NCI-H446 (cell line): ENCODE data around the gene VPS41.

ENCODE experiments used
- DNase-seq, 2 experiments: peaks; one replicate each; lab custom pipeline; 2025; lab: John Stamatoyannopoulos, UW

VPS41 gene

DNA sequence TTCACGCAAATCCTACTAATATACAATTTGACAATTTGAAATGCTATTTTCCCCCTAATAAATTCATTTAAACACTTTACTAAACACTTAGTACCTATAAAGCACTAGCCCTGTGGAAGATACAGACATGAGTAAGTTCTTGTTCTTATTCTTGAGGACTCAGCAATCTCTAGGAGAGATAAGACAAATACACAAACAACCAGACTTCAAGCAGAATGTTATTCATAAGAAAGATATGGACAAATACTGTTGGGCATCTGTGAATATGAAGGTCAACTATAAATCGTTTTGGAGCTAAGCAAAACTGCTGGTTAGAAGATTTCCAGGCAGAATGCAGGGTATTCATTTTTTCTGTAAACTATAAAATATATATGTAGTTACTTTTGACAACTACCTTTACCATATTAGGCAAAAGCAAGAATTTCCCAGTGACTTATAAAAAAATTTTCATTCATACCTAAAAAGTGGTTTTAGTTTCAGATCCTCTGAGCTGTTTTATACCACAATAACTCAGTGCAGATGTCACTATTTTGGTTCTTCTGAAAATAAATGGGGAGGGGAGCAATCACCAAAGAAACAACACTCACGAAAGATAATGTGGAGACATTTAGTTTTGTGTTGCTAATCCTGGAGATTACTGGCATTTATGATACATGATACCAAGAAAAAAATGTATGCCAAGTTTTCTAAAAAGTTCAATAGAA, 3.8 kb downstream of the VPS41 start:
- DNase-seq = no peak

DNA sequence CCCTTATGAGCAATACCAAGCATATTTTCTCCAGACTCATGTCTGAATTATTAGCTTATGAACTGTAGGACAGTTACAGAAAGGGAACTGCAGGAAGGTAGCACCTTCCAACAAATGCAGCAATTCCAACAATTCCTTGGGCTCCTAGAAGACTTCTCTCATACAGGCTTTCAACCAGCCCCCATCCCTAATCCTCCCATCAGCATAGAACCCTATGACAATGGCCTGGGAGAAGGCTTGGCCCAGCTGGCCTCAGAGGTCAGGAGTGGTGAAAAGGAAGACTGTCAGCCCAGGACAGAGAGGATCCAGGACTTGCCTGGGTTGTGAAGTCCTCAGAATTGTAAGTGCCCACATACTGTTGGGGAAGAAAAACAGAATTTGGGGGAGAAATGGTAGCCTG, 5.9 kb downstream of the VPS41 start:
- DNase-seq = no peak

DNA sequence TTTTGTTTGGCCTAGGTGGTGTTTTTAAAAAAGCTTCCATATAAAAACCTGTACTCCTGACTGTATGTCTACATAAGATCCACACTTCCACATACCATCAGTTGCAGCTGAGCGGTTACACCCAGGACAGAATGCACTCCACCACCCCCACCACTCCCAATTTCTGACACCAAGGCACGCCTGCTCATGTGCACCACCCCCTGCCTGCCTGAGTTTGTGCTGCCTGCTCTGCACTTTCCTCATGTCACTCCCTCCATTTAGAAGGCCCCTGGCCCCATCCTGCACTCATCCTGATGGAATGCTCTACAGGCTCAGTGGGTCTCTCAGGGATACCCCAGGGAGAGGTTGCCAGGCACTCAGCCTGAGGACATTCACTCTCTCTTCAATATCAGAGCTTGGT, 6.5 kb downstream of the VPS41 start:
- DNase-seq = no peak

DNA sequence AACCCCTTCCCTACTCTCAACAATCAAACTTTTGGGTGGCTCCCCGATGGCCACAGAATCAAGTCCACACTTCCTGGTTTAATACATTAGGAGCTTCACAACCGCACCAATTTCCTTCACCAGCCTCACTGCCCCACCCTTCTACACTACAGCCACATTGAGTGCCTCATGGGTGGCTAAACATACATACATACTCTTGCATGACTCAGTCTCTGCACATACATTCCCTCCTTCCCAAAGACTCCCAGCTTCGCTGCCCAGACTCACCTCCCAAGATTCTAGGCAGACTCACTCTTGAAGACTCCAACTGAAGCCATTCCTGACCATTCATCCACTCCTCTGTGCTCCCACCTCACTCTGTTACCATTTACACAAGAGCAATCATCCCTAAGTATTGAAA, 15.9 kb downstream of the VPS41 start:
- DNase-seq = no peak

DNA sequence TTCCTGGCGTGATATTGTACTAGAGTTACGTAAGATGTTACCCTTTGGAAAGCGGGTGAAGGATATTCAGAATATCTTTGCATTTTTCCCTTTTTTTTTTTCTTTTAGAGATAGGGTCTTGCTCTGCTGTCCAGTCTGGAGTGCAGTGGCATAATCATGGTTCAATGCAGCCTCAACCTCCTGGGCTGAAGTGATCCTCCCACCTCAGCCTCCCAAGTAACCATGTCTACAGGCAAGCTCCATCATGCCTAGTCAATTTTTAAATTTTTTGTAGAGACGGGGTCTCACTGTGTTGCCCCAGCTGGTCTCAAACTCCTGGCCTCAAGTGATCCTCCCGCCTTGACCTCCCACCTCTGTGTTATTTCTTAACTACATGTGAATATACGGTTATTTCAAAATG, 18.4 kb downstream of the VPS41 start:
- DNase-seq = no peak

DNA sequence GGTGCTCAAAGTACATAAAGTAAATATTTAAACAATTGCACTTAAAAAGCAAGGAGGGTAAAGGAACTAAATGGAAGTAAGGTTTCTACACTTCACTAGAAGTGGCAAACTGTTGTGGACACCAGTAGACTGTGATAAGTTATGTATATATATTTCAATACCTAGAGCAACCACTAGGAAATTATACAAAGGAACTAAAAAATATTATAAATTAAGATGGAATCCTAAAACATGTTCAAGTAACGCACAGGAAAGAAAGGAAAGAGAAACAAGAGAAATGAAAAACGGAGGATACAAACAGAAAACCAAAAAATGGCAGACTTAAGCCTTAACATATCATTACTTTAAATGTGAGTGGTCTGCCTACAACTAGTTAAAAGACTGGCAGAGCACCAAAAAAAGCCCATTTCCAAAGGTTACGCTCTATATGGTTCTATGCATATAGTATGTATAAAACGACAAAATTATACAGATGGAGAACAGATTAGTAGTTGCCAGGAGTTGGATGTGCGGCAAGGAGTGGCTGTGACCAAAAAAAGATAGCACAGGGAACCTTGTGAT, 19.0 kb downstream of the VPS41 start:
- no peak for DNase-seq

DNA sequence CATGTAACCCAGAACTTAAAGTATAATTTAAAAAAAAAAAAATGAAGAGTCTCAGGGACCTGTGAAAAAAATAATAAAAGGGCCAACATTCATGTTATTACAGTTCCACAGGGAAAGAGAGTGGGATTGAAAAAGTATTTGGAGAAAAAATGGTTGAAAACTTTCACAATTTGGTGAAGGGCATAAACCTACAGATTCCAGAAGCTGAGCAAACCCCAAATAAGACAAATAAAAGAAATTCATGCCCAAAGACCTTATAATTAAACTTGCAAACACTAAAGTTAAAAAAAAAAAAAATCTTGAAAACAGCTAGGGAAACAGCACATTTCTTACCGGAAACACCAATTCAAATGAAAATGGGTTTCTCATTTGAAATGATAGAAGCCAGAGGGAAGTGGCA, 19.9 kb downstream of the VPS41 start:
- DNase-seq = no peak

DNA sequence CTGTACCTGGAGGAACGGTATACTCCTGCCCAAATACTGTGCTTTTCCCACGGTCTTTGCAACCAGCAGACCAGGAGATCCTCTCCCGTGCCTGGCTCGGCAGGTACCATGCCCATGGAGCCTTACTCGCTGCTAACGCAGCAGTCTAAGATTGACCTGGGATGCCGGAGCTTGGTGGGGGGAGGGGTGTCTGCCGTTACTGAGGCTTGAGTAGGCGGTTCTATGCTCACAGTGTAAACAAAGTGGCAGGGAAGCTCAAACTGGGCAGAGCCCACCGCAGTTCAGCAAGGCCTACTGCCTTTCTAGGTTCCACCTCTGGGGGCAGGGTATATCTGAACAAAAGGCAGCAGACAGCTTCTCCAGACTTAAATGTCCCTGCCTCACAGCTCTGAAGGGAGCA, 22.7 kb downstream of the VPS41 start:
- no peak for DNase-seq

DNA sequence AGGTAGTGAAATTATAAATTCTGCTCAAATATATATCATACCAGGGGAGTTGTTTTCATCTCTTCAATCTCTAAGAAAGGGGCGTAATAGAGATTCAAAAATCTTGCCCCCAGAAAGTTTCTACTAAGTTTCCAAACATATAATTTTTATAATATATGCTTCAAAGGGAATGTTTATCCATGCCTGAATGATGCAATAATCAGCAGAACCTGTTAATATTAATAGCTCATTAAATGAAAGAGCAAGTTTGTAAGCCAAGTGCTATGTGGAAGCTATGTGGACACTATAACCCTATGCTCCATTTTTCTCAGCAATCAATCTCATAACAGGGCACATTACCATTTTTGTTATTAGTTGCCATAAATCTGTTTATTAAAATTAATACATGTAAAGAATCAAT, 25.3 kb downstream of the VPS41 start:
- no peak for DNase-seq

DNA sequence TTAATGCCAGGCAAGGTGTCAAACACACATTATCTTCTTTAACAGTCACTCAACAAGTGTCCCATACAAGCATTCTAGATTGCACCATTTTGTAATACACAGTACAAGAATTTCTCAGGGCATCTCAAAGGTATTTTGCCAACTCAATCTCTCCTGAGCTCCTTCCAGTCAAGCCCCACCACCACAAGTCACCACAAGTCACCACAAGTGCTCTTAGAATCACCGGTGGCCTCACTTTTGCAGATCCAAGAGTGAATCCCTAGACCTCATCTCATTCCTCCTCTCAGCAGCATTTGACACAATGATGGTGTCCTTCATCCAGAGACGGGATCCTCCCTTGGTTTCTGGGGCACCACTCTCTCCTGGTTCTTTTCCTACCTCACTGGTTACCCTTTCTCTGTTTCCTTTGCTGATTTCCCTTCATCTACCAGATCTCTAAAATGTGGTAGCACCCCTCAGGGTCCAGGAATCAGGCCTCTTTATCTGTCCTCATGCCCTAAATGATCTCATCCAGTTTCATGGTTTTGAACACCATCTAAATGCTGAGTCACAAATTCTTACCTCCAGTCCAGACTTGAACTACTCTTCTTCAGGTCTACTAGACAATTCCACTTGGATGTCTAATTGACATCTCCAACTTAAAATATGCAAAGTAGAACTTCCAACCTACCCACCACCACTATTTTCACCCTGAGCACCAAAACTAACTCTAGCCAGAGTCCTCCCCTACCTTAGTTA, 26.9 kb downstream of the VPS41 start:
- no peak for DNase-seq

DNA sequence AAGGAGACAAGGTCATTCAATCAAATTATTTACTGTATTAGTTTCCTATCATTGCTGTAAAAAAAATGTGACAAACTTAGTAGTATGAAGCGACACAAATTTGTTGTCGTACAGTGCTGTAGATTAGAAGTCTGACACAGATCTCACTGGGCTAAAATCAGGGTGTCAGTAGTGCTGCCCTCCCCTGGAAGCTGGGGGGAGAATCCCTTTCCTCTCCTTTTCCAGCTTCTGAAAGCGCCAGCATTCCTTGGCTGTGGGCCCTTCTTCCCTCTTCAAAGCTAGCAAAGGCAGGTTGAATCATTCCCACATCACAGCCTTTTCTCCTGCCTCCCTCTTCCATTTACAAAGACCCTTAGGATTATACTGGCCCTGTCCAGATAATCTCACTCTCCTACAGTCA, 28.0 kb downstream of the VPS41 start:
- no peak for DNase-seq

DNA sequence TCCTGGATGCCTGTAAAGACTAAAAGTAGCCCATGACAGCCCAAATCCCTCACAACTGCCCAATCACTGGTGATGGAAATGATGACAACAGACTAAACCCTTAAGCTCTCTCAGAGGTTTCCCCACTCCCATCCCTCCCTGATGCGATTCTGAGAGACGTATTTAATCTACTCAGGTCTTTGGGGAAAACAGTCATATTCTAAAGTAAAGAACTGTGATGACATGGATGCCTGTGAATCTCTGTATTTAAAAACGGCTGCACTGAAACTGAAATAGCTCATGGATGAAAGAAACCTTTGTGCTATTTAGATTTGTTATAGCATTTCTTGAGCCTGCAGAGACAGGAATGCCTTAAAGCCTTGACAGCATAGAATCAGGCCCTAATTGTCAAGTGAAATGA, 28.5 kb downstream of the VPS41 start:
- DNase-seq = no peak

DNA sequence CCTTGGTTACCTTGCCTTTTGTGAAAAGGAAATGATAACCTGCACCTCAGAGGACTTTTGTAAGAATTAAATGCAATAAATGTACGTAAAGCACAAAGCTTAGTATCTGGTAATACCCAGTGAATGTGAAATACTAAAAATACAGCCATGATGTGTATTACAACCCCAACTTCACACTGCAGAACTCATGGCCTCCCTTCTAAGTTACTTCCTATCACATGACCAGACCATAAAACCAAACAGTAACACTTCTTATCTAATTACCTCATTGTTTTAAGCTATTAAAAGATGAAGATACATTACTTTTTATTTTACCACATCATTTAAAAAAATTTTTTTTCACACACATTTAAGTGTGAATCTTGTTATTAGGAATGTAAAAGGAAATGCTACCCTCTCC, 29.0 kb downstream of the VPS41 start:
- DNase-seq = no peak

DNA sequence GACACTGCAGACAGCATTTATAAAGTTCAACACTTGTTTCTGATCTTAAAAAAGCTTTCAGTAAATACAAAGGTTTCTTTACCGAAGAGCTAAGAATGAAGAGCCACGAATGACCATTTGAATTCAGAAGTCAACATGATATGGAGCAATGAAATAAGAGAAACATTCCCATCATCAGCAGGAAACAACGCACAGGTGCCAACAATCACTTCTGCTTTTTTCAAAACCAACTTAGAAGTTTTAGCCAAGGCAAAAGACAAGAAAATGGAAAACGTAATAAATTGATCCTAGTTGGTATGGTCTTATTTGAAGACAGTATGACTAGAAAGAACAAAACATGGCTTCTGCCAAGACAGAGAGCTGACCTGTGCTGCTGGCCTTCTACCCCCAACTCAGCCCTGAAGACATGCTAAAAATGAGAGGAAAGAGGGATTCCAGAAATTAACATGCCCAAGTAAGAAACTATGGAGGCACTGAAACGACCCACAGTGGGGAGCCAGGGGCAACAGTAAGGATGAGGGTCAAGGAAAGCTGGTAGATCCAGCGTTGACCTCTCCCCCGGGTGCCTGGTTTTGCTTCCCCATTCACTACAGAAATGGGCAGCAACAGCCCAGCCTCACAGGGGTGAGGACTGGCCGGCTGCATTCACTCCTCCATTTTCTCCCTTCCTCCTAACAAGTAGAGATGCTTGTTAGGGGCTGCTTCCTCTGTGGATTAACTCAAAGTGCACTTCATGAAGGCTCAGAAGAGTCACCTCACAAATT, 30.1 kb downstream of the VPS41 start:
- DNase-seq = no peak

DNA sequence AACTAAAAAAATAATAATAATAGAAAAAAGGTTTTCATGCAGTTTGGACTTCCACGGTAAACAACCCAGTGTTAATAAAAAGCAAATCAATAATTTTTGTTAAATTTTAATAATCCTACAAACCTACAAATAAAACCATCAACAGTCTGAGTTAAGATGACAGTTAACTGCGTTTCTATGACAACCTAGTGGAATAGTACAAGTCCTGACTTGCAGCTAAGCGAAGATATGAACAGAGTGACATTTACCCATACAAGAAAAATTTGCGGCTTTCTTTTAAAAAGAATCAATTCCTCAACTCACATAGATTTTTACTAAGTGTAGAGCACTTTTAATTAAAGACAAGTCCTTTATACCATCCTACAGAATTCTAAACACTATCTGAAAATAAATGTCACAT, 35.6 kb downstream of the VPS41 start:
- no peak for DNase-seq

DNA sequence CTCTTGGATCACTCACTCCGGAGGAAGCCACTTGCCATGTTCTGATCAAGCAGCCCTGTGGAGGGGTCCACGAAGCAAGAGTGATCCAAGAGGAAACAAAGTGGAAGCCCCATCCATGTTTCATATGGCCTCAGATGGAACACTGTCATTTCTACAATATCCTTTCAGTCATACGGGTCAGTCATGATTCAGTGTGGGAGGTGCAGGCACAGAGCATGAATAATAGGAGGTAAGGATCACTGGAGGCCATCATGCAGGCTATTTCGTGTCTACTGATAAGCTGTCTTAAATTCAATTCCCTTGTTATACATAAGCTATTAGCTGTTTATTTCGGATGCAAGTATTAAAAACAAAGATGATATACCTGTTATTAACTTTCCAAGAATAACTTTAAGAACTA, 36.8 kb downstream of the VPS41 start:
- no peak for DNase-seq

DNA sequence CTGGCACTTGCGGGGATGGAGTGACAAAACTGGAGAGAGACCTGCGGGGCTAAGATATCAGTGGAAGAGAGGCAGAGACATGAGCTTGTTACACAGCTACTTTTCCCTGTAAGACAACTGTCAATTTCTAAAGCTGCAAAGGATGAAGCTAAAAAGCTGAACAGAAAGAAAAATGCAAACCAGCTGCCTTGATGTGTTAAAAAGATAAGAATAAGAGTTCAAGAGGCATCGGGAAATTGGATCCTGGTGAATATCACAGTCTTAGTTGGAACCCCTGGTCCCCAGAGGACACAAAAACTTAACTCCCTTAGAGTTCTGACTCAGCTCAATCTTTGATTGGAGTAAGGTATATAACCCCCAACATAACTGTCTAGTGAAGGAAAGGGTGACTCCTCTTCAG, 38.8 kb downstream of the VPS41 start:
- DNase-seq = no peak

DNA sequence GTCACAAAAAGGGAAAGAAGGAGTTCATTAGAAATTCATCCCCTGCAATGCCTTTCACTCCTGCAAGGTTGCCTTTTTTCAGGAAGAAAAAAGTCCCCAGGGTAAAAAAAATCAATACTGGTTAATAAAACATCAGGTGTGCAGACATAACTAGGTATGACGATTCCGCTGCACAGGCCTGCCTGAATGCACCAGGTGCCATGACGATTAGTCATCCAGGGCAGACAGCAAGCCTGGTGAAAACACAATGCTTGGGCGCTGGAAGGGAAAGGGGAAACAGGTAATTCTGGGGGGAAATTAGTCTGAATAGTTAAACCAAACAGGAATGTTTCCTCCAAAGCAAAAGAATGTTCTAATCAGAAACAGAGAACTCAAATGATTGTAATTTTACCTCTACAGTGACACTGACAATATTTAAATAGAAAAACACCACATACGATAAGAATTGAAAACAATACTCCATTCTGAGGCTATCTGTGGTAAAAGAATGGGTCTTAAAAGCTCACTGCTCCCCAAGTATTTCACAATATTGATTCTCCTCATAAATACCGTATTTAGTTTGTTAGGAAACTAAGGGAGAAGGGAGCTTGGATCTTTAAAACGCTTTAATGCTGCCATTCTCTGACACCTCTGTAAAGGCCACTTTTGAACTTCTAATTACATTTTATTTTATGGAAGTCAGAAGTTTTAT, 45.2 kb downstream of the VPS41 start:
- no peak for DNase-seq

DNA sequence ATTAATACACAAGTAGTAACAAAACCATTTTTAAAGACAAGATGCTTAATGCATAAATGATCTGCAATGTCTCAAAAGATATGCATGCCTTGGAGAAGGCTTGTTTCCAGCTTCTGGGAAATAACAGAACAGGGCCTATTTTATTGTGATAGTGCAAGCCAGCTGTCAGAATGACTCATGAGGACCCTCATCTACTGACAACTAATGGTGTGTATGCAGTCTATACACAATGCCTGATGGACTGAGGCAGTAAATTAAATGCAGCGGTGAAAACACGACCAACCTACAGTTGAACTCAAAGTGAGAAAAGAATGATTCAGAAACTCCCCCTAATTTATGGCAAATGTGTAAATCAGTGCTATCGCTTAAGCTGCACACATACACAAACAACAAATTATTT, 46.3 kb downstream of the VPS41 start:
- DNase-seq = no peak

DNA sequence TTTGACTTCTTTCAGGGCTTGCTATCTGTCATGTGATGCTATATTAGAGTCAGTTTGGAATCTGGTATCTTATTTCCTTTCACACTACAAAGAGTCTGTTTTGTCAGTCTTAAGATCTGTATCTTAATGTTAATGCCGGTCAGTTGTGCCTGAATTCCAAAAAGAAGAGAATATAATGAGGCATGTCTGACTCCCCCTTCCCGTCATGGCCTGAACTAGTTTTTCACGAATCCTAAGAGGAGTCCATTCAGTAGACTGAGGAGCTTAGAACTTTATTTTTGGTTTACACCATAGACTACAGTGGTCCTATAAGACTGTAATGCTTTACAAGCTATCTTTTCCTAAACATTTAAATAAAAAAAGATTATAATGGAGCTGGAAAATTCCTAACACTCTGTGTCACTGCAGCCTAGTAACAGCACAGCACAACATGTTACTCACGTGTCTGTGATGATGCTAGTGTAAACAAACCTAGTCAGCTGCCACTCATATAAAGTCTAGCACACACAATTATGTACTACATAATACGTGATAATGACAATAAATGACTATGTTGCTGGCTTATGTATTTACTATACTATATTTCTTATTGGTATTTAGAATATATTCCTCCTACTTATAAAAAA, 50.6 kb downstream of the VPS41 start:
- DNase-seq = no peak

DNA sequence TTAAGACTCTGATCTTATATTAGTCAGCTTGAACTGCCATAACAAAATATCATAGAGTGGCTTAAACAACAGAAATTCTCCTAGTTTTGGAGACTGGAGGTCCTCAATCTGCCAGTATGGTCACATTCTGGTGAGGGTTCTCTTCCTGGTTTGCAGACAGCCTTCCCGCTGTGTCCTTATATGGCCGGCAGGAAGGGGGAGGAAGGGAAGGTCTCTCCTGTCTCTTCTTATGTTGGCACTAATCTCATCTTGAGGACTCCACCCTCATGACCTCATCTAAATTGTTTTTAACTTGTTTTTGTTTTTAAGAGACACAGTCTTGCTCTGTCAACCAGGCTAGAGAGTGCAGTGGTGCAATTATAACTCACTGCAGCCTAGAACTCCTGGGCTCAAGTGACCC, 53.1 kb downstream of the VPS41 start:
- no peak for DNase-seq

DNA sequence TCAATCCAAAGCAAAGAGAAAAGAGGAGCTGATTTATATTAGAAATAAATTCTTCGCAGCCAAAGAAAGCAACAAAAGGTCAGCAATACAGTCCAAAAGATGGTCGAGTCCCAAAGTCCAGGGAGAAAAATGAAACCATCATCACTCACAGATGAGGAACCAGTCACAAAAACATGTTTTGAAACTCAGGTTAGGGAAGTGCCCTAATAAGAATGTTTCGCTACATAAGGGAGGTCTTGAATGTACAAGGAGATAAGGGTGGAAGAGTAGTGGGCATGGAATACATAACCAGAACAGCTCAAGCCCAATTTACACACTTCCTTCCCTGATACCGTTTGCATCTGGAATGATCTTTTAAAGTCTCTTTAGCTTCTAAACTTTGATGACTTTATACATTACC, 53.6 kb downstream of the VPS41 start:
- no peak for DNase-seq
